ENCODE measurements around the gene ZNF837.

The ZNF837 gene

GRCh38 chr19:58338336-58338735, 42.5 kb downstream of the ZNF837 start:
- ChIA-PET CTCF (no interaction called here), POLR2A (no interaction called here)
- H3K4me1 ChIP-seq (ENCODE audit: control insufficient read depth, insufficient read depth, low read length) = no peaks in the 10 kb centered on the region
- H3K9me3 ChIP-seq (ENCODE audit: control insufficient read depth, insufficient read depth, low read depth, low read length) = no peaks in the 10 kb centered on the region
- H3K36me3 ChIP-seq (ENCODE audit: control insufficient read depth in 2 of 2, insufficient read depth in 1 of 2, low read length in 2 of 2) = peaks cover 0 to 63% of the 10 kb centered on the region in 2 experiments; a peak in 1 of 3 replicates
- no peak overlapping the region for H3K4me3 ChIP-seq (ENCODE audit: low read depth, low read length)
- TF ChIP-seq ZNF433 (tag by site-specific recombination; IDR thresholded peaks at IDR 0.05; ENCODE audit: low read depth) (no peak), ZNF639 (tag by site-specific recombination; IDR thresholded peaks at IDR 0.05) (no peak), ZBTB21 (tag by site-specific recombination; IDR thresholded peaks at IDR 0.05) (no peak), KLF10 (tag by site-specific recombination; IDR thresholded peaks at IDR 0.05) (no peak), ZNF518A (tag by site-specific recombination; conservative IDR thresholded peaks at IDR 0.05; ENCODE audit: low read depth) (no peak), ZNF155 (tag by site-specific recombination; IDR thresholded peaks at IDR 0.05) (no peak), KLF17 (tag by site-specific recombination; IDR thresholded peaks at IDR 0.05) (no peak), ZNF792 (tag by site-specific recombination; IDR thresholded peaks at IDR 0.05) (no peak), ZBTB20 (tag by site-specific recombination; IDR thresholded peaks at IDR 0.05) (no peak), YY1 (tag by site-specific recombination; IDR thresholded peaks at IDR 0.05) (no peak), ZNF280D (tag by site-specific recombination; IDR thresholded peaks at IDR 0.05) (no peak), ZNF600 (tag by site-specific recombination; IDR thresholded peaks at IDR 0.05) (no peak), ZNF654 (tag by site-specific recombination; IDR thresholded peaks at IDR 0.05; ENCODE audit: low read depth) (no peak), ZNF248 (tag by site-specific recombination; IDR thresholded peaks at IDR 0.05) (no peak), ZNF223 (tag by site-specific recombination; IDR thresholded peaks at IDR 0.05) (no peak), ZNF239 (tag by site-specific recombination; IDR thresholded peaks at IDR 0.05) (no peak), ZNF544 (tag by site-specific recombination; IDR thresholded peaks at IDR 0.05) (no peak), HIC1 (tag by site-specific recombination; IDR thresholded peaks at IDR 0.05) (no peak), ZNF394 (tag by site-specific recombination; IDR thresholded peaks at IDR 0.05; ENCODE audit: borderline replicate concordance) (no peak), ZNF701 (tag by site-specific recombination; IDR thresholded peaks at IDR 0.05) (no peak)
- no peak overlapping the region for H3K27ac ChIP-seq (ENCODE audit: extremely low read depth, low read depth, low read length)

Measured in HEK293 (cell line).